ENCODE results near the gene SCYGR2.

The SCYGR2 gene

GRCh38 chr2:227630322-227630721 is 31.6 kb downstream of the SCYGR2 start:
- Histone ChIP-seq H3F3A (ENCODE audit: insufficient read depth, low read length) (no peaks in the 10 kb centered on the region), H3K79me2 (ENCODE audit: insufficient read depth, low read length) (no peaks in the 10 kb centered on the region), H3K27ac (ENCODE audit: low read depth, low read length, poor library complexity, severe bottlenecking) (no peak overlapping the region), H3K36me3 (ENCODE audit: insufficient read depth, low read length) (no peaks in the 10 kb centered on the region), H4K20me1 (ENCODE audit: insufficient read depth, low read length) (no peaks in the 10 kb centered on the region), H3K4me1 (ENCODE audit: insufficient read depth, low read length, severe bottlenecking) (no peaks in the 10 kb centered on the region), H3K9me3 (ENCODE audit: low read length) (no peaks in the 10 kb centered on the region), H3K9ac (ENCODE audit: low read length) (no peak overlapping the region), H3K4me2 (ENCODE audit: low read length) (no peak overlapping the region), H2AFZ (ENCODE audit: low read length) (no peak overlapping the region), H3K4me3 (ENCODE audit: low read depth, low read length, poor library complexity, severe bottlenecking) (no peak overlapping the region), H3K27me3 (ENCODE audit: insufficient read depth, low read length) (no peaks in the 10 kb centered on the region), H3K9me2 (ENCODE audit: low read depth, low read length) (no peaks in the 10 kb centered on the region)
- TF ChIP-seq CTCF (IDR thresholded peaks at IDR 0.05; ENCODE audit: low read length), result no peak

- H3K9me2 ChIP-seq (ENCODE audit: low read depth, low read length), result no peaks in the 10 kb centered on the region
- H3F3A ChIP-seq (ENCODE audit: insufficient read depth, low read length), result no peaks in the 10 kb centered on the region
- H3K4me1 ChIP-seq (ENCODE audit: insufficient read depth, low read length, severe bottlenecking), result no peaks in the 10 kb centered on the region
- no peak overlapping the region for H3K9ac ChIP-seq (ENCODE audit: low read length)
- H3K27me3 ChIP-seq (ENCODE audit: insufficient read depth, low read length), result no peaks in the 10 kb centered on the region
- no peak overlapping the region for H3K27ac ChIP-seq (ENCODE audit: low read depth, low read length, poor library complexity, severe bottlenecking)
- no peaks in the 10 kb centered on the region for H3K9me3 ChIP-seq (ENCODE audit: low read length)
- H4K20me1 ChIP-seq (ENCODE audit: insufficient read depth, low read length), result no peaks in the 10 kb centered on the region
- H3K36me3 ChIP-seq (ENCODE audit: insufficient read depth, low read length), result no peaks in the 10 kb centered on the region
- H2AFZ ChIP-seq (ENCODE audit: low read length), result no peak overlapping the region
- H3K79me2 ChIP-seq (ENCODE audit: insufficient read depth, low read length), result no peaks in the 10 kb centered on the region
- H3K4me3 ChIP-seq (ENCODE audit: low read depth, low read length, poor library complexity, severe bottlenecking), result no peak overlapping the region
- H3K4me2 ChIP-seq (ENCODE audit: low read length), result no peak overlapping the region
- TF ChIP-seq CTCF (IDR thresholded peaks at IDR 0.05; ENCODE audit: low read length), result no peak
Measured at GRCh38 chr2:227632827-227633226, 34.1 kb downstream of the SCYGR2 start.

GRCh38 chr2:227634201-227634600 is 35.5 kb downstream of the SCYGR2 start:
- Histone ChIP-seq H2AFZ (ENCODE audit: low read length) (no peak overlapping the region), H3K4me1 (ENCODE audit: insufficient read depth, low read length, severe bottlenecking) (no peaks in the 10 kb centered on the region), H3K4me2 (ENCODE audit: low read length) (no peak overlapping the region), H3K4me3 (ENCODE audit: low read depth, low read length, poor library complexity, severe bottlenecking) (no peak overlapping the region), H3K9ac (ENCODE audit: low read length) (no peak overlapping the region), H3K27me3 (ENCODE audit: insufficient read depth, low read length) (no peaks in the 10 kb centered on the region), H3K9me2 (ENCODE audit: low read depth, low read length) (no peaks in the 10 kb centered on the region), H3F3A (ENCODE audit: insufficient read depth, low read length) (no peaks in the 10 kb centered on the region), H3K27ac (ENCODE audit: low read depth, low read length, poor library complexity, severe bottlenecking) (no peak overlapping the region), H3K79me2 (ENCODE audit: insufficient read depth, low read length) (no peaks in the 10 kb centered on the region), H4K20me1 (ENCODE audit: insufficient read depth, low read length) (no peaks in the 10 kb centered on the region), H3K9me3 (ENCODE audit: low read length) (no peaks in the 10 kb centered on the region), H3K36me3 (ENCODE audit: insufficient read depth, low read length) (no peaks in the 10 kb centered on the region)
- TF ChIP-seq CTCF (IDR thresholded peaks at IDR 0.05; ENCODE audit: low read length) (no peak), EZH2 (IDR thresholded peaks at IDR 0.05; ENCODE audit: borderline replicate concordance, low read length) (no peak)

Data from OCI-LY1 (cell line).